GM12878 (cell line): ENCODE results near the gene GRIN3A. TPM values are rescaled to one million over a fixed set of nuclear protein-coding genes. Genes with fewer than 3 reads are reported as not detected.

Source experiments
- ATAC-seq: fragments of 200-7000 bp; cut with Tn5 transposase; 3 replicates; pipeline ENCODE4 v1.9.1; 2020; ENCODE audit warnings: mild to moderate bottlenecking, moderate library complexity
- BruUV-seq: library from RNA; stranded (reverse); fragments of 400-500 nt; replicated peaks from 2 replicates; lab custom pipeline; 2021; lab: Mats Ljungman, UMichigan
- CTCF ChIA-PET: fragments of 300-600 bp; sonication (Branson Sonifier 250); formaldehyde crosslinking; extraction: SDS; loops from one replicate; lab custom pipeline; 2021; ENCODE audit warnings: inconsistent platforms; lab: Yijun Ruan, JAX
- POLR2A ChIA-PET: fragments of 350-600 bp; formaldehyde crosslinking; extraction: SDS; loops from one replicate; lab custom pipeline; 2021; ENCODE audit warnings: inconsistent platforms; lab: Charles Lee
- RAD21 ChIA-PET: fragments of 300-600 bp; sonication (Branson Sonifier 250); formaldehyde crosslinking; loops from one replicate; lab custom pipeline; 2023; ENCODE audit warnings: antibody characterized with exemption; ENCODE audit not compliant: unreplicated experiment; lab: Charles Lee
- SMC1A ChIA-PET: fragments of 300-600 bp; sonication (Branson Sonifier 250); formaldehyde crosslinking; loops from one replicate; lab custom pipeline; 2023; ENCODE audit not compliant: unreplicated experiment, uncharacterized antibody; lab: Charles Lee
- DNase-seq: peaks from one replicate; pipeline ENCODE4 v3.0.0-alpha.2; 2011; ENCODE audit warnings: low read depth, low spot score
- FAIRE-seq: peaks from 3 replicates; lab custom pipeline; 2011; peaks lifted over from hg19 to GRCh38; lab: Jason Lieb, UNC
- H2AFZ ChIP-seq: 2 replicates; pipeline ENCODE4 v1.6.0; 2011; ENCODE audit warnings: low read depth, low read length, control low read depth; ENCODE audit not compliant: control insufficient read depth
- H3K27ac ChIP-seq: 2 replicates; pipeline ENCODE4 v1.5.1; 2011; ENCODE audit warnings: control low read depth; ENCODE audit not compliant: control insufficient read depth, insufficient read depth
- H3K27me3 ChIP-seq, 2 experiments: replicated peaks in 1 of 2; 2 replicates each; pipeline versions ENCODE4 v1.6.0 to v1.6.1; 2011; ENCODE audit warnings: low read length in 1 of 2; ENCODE audit not compliant: control insufficient read depth in 2 of 2, insufficient read depth in 2 of 2
- H3K36me3 ChIP-seq, 2 experiments: 2 replicates each; pipeline ENCODE4 v1.5.1; 2011; ENCODE audit warnings: low read length in 1 of 2; ENCODE audit not compliant: control insufficient read depth in 2 of 2, insufficient read depth in 2 of 2
- H3K4me1 ChIP-seq: 2 replicates; pipeline ENCODE4 v1.6.1; 2011; ENCODE audit warnings: mild to moderate bottlenecking, low read length, moderate library complexity, mixed read lengths; ENCODE audit not compliant: control insufficient read depth, insufficient read depth
- H3K4me2 ChIP-seq: 2 replicates; pipeline ENCODE4 v1.6.0; 2011; ENCODE audit warnings: control low read depth; ENCODE audit not compliant: control insufficient read depth, insufficient read depth
- H3K4me3 ChIP-seq: fragments of 200-600 bp; sonication (generic); 2 replicates; pipeline ENCODE4 v1.5.1; 2016
- H3K79me2 ChIP-seq: 2 replicates; pipeline ENCODE4 v1.6.0; 2011; ENCODE audit warnings: low read length; ENCODE audit not compliant: control insufficient read depth, insufficient read depth
- H3K9ac ChIP-seq: 2 replicates; pipeline ENCODE4 v1.8.0; 2011; ENCODE audit warnings: low read length, control low read depth, mixed read lengths; ENCODE audit not compliant: control insufficient read depth, insufficient read depth
- H3K9me3 ChIP-seq: replicated peaks from 3 replicates; pipeline ENCODE4 v1.5.1; 2011; ENCODE audit warnings: mild to moderate bottlenecking, low read length; ENCODE audit not compliant: control insufficient read depth, insufficient read depth
- H4K20me1 ChIP-seq: 2 replicates; pipeline ENCODE4 v1.6.0; 2011; ENCODE audit not compliant: control insufficient read depth, insufficient read depth
- BHLHE40 ChIP-seq, 2 experiments: fragments of 450-650 bp in 1 of 2; IDR thresholded peaks; 2 replicates each; pipeline ENCODE4 v1.6.1; 2011 to 2017; ENCODE audit warnings: low read depth in 2 of 2, borderline replicate concordance in 1 of 2, improper control_type of control experiment in 1 of 2, low read length in 1 of 2, mild to moderate bottlenecking in 1 of 2
- CHD2 ChIP-seq: IDR thresholded peaks from 2 replicates; pipeline ENCODE4 v1.6.1; 2011; ENCODE audit warnings: low read depth, low read length, improper control_type of control experiment, borderline replicate concordance
- FOS ChIP-seq: IDR thresholded peaks from 3 replicates; pipeline ENCODE4 v1.6.1; 2011; ENCODE audit warnings: borderline replicate concordance; ENCODE audit not compliant: insufficient read length; ENCODE audit errors: extremely low read depth
- FOXM1 ChIP-seq: IDR thresholded peaks from 2 replicates; pipeline ENCODE4 v1.6.1; 2012; ENCODE audit warnings: low read depth, mild to moderate bottlenecking, inconsistent platforms, low read length, moderate library complexity
- HCFC1 ChIP-seq: fragments of 150-350 bp; IDR thresholded peaks from 2 replicates; pipeline ENCODE4 v1.6.1; 2014; ENCODE audit warnings: low read length
- IKZF1 ChIP-seq: fragments of 450-650 bp; conservative IDR thresholded peaks from 2 replicates; pipeline ENCODE4 v1.6.1; 2017; ENCODE audit warnings: antibody characterized with exemption, mild to moderate bottlenecking
- MEF2B ChIP-seq: fragments of 450-650 bp; IDR thresholded peaks from 2 replicates; pipeline ENCODE4 v1.6.1; 2018; ENCODE audit warnings: mild to moderate bottlenecking, moderate library complexity; ENCODE audit not compliant: partially characterized antibody, poor library complexity, severe bottlenecking
- MTA2 ChIP-seq: fragments of 450-650 bp; IDR thresholded peaks from 2 replicates; pipeline ENCODE4 v1.6.1; 2016; ENCODE audit warnings: low read depth, mild to moderate bottlenecking, moderate library complexity
- MXI1 ChIP-seq: fragments of 150-350 bp; IDR thresholded peaks from 2 replicates; pipeline ENCODE4 v1.6.1; 2011; ENCODE audit warnings: low read depth, mild to moderate bottlenecking, inconsistent platforms, low read length, improper control_type of control experiment
- MYB ChIP-seq: fragments of 150-350 bp; IDR thresholded peaks from 2 replicates; pipeline ENCODE4 v1.6.1; 2014; ENCODE audit warnings: mild to moderate bottlenecking, low read depth, low read length, borderline replicate concordance
- NFYA ChIP-seq: IDR thresholded peaks from 2 replicates; pipeline ENCODE4 v1.6.1; 2011; ENCODE audit warnings: low read depth, mild to moderate bottlenecking, low read length, improper control_type of control experiment, borderline replicate concordance
- PML ChIP-seq: IDR thresholded peaks from 2 replicates; pipeline ENCODE4 v1.6.1; 2012; ENCODE audit warnings: low read length, inconsistent platforms
- RBBP5 ChIP-seq: fragments of 200-600 bp; sonication (generic); conservative IDR thresholded peaks from 2 replicates; pipeline ENCODE4 v1.6.1; 2016
- RFX5 ChIP-seq: IDR thresholded peaks from 2 replicates; pipeline ENCODE4 v1.6.1; 2011; ENCODE audit warnings: low read depth, low read length, improper control_type of control experiment
- SMC3 ChIP-seq: IDR thresholded peaks from 2 replicates; pipeline ENCODE4 v1.6.1; 2011; ENCODE audit warnings: low read length, improper control_type of control experiment, borderline replicate concordance
- SPI1 ChIP-seq: IDR thresholded peaks from 2 replicates; pipeline ENCODE4 v1.6.1; 2011; ENCODE audit warnings: low read depth, mild to moderate bottlenecking, low read length, moderate library complexity, borderline replicate concordance; ENCODE audit not compliant: insufficient read depth
- WGBS: methylation state at CpG from one replicate; pipeline ENCODE4 v1.1.6; 2016; ENCODE audit warnings: low lambda C conversion rate; ENCODE audit not compliant: insufficient replicate concordance, insufficient coverage; ENCODE audit errors: missing lambda C conversion rate; 5-methylcytosine and 5-hydroxymethylcytosine counted together
- in situ Hi-C: fragments of 300-500 bp; cut with MboI; formaldehyde crosslinking; loops from 9 replicates; pipeline ENCODE4 v1.14.3; 2018; ENCODE audit warnings: mixed read lengths
- intact Hi-C: fragments of 100-400 bp; cut with micrococcal nuclease; formaldehyde crosslinking; loops from one replicate; pipeline ENCODE4 v1.14.2; 2022; ENCODE audit not compliant: unreplicated experiment
- polyA plus RNA-seq, 11 experiments: library from polyadenylated mRNA; depleted of rRNA in 4 of 11; unstranded in 6 of 11; stranded (reverse) in 5 of 11; fragments of >200 nt; fragmentation: Nextera tagmentation in 4 of 11; fragmentation: Illumina TruSeq in 1 of 11; extraction: Ambion mirVana in 4 of 11; extraction: Trizol in 1 of 11; gene quantifications; 1 replicate in 1 of 11; 2 replicates in 10 of 11; pipeline versions ENCODE4 v1.2.1 to v1.2.3, GENCODE V29; 2011 to 2016; ENCODE audit warnings: inconsistent platforms in 2 of 11, missing spikeins in 2 of 11, low read depth in 1 of 11
- total RNA-seq, 4 experiments: library from RNA; depleted of rRNA in 3 of 4; stranded (reverse); fragments of >200 nt in 3 of 4; fragmentation: Illumina TruSeq in 1 of 4; extraction: Trizol in 1 of 4; gene quantifications; 2 replicates each; pipeline versions ENCODE4 v1.2.1 to v1.2.3, GENCODE V29; 2013 to 2021

GRIN3A gene
- total and polyA plus RNA-seq, 10 of the 15 experiments (the other 5 are each of a cell fraction or from before 2014, with no cell fraction given) = 0.03 to 0.05 (median 0.04) TPM; not detected in 7

GRCh38 chr9:101702257-101702656, 36.2 kb downstream of the GRIN3A start (continued):
- TF ChIP-seq RBBP5 (no peak), FOXM1 (no peak)
- TF ChIP-seq, all 136 proteins: peak for 0

GRCh38 chr9:101693546-101694336, 44.7 kb downstream of the GRIN3A start:
- in situ Hi-C loops = no loop called here
- intact Hi-C loops = no loop called here
- ChIA-PET POLR2A (no interaction called here), SMC1A (no interaction called here), RAD21 (no interaction called here), CTCF (interaction anchor here (0.6 to 0.9 kb wide), 2 partner anchors 13 to 30 kb away, joined by 3 read pairs; no protein-coding TSS in a partner anchor)
- Histone ChIP-seq H3K9me3 (no peaks in the 10 kb centered on the region), H4K20me1 (no peaks in the 10 kb centered on the region), H3K4me3 (no peak overlapping the region), H3K36me3 (no peaks in the 10 kb centered on the region), H3K4me2 (no peak overlapping the region), H3K4me1 (no peaks in the 10 kb centered on the region), H2AFZ (no peak overlapping the region), H3K27ac (no peak overlapping the region), H3K27me3 (no peaks in the 10 kb centered on the region), H3K79me2 (no peaks in the 10 kb centered on the region), H3K9ac (no peak overlapping the region)
- 0% methylated on average over 1 of the region's 1 CpG for WGBS
- DNase-seq (no peak), FAIRE-seq (no peak), ATAC-seq (no peak)
- no peak for TF ChIP-seq RFX5
- no peak for TF ChIP-seq BHLHE40 (IDR thresholded peaks at IDR 0.05; ENCODE audit: borderline replicate concordance in 1 of 2, low read depth in 2 of 2, low read length in 1 of 2)
- TF ChIP-seq FOS = no peak
- no peak for TF ChIP-seq SPI1
- no peak for TF ChIP-seq CHD2
- TF ChIP-seq MEF2B = no peak
- no peak for TF ChIP-seq MYB
- TF ChIP-seq PML = no peak
- no peak for TF ChIP-seq MXI1
- no peak for TF ChIP-seq HCFC1
- no peak for TF ChIP-seq NFYA
- no peak for TF ChIP-seq IKZF1
- no peak for TF ChIP-seq MTA2
- TF ChIP-seq SMC3 = no peak
- BruUV-seq = no TSS peak
